Activated gamma-delta T cell treated with anti-CD3 and anti-CD28 coated beads, Interleukin-2, amount 50 U/mL, for 16 hours (primary cell): ENCODE data around the gene LRMDA.

ENCODE experiments used
- DNase-seq: peaks from one replicate; pipeline ENCODE4 v3.0.0-alpha.2; 2020; ENCODE audit warnings: low read depth

The LRMDA gene

DNA sequence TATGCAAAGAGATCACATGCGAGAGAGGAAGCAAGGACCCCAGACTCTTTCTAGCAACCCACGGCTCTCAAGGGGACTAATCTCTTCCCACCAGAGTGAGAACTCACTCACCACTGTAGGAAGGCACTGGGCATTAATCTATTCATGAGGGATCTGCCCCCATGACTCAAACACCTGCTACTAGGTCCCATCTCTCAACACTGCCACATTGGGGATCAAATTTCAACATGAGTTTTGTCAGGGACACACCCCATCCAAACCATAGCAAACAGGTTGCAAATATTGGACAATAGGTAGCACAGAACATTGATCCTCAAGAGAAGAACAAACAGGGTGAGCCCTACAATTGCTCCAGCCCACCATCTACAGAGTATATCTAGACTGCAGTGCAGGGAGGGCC lies 740.6 kb downstream of the LRMDA start:
- no peak for DNase-seq

DNA sequence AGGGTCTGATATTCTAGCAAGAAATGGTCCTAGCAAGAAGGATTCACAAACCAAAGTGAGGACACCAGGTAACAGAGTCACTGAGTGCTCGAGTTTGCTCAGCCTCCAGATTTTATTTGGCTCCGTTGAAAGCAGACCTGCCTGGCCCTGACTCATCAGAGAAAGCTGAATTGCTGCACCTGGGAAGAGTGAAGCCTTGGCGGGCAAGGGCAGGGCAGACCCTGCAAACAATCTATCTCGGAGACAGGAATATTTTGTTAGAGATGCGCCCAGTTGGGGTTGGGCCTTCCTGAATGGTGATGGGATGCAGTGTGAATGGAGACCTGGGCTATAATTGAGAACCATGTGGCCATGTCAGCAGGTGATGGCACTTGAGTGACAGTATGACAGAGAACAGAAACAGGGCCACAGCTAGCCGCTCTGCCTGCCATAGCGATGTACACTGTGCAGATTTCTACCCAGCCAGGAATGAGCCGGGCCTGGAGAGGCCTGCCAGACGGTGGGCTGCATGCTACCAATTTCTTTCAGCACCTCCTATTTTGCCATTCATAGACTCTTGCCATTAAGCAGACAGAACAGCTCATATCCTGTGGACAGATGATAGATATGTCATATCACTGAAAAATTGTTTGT lies 744.2 kb downstream of the LRMDA start:
- DNase-seq: no peak

DNA sequence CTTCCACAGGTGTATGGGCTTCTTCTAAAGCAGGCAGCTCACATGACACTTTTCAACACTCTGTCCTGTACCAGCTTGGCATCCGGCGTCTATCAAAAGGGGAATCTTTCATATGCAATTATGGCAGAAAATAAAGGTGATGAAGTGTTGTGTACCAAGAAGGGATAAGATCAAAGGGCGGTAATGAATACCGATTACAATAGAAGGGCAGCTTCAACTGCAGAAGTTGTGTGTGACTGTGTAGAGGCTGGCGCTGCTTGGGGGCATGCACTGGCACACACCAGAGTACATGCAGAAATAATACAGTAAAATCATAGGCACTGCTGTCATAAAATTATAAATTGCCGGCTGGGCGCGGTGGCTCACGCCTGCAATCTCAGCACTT lies 744.7 kb downstream of the LRMDA start:
- DNase-seq: no peak

DNA sequence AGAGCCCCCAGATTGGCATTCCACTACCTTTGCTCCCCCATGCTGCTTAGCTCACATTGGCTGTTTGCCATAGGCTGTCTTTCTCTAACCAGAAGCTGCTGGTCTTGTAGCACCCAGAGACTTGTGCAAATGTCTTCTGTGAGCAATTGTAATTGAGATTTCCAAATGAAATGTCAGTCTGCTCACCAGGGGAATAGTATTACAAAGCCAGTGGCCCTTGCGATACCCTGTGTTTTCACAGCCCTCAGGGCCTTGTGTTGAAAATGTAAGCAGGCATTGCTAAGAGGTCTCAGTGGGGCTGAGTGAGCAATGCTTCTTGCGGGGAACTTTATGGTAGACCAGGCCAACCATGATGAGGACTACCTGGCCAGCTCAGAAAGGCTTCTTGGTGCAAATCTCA lies 746.5 kb downstream of the LRMDA start:
- DNase-seq: no peak

DNA sequence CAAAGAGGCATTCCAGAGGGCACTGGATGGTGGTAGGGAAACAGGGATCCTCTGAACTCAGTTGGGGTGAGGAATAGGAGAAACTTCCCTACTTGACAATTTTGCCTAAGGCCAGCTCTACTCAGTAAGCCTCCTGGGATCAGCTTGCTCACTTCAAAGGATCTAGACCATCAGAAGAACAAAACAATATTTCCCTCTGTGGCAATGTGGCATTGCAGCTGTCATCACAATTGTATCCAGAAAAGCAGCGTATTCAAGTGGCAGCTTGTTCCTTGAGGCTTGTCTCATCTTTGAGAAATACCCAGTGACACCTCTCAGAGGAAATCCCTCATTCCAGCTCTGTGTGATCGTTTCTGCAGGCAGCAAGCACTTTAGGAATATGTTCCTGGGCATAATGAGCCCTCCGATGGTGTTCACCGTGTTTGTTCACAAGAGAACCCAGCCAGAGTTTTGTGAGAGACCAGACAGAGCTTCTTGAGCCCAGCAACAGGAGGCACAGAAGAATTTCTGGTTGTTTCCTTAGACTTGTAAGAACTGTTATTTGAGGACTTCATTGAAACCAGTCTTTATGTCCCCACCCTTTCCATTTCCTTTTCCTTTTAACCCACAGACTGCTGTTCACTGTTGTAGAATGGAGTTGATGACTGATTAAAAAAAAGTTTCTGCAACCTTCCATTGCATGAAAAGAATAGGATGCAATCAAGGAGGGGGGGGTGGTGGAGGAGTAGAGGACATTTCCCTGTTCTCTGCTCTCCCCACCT lies 747.3 kb downstream of the LRMDA start:
- no peak for DNase-seq

DNA sequence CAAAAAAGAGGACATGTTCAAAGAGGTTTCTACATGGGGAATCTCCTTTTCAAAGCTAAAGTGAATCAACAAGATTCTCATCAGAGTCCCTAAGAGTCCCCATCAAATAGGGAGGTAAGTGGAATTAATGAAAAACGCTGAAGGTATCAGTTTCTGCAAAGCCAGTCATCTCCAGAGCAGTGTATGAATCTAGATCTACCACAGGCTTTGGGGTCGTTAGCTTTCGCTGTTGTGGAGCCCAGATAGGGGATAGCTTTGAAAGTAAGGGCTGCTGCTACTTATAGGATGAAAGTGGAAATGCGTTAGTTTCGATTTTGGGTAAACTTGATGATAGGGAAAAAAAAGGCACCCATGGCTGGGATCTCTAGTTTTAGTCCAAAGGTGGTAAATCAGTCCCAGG lies 748.4 kb downstream of the LRMDA start:
- DNase-seq: no peak

DNA sequence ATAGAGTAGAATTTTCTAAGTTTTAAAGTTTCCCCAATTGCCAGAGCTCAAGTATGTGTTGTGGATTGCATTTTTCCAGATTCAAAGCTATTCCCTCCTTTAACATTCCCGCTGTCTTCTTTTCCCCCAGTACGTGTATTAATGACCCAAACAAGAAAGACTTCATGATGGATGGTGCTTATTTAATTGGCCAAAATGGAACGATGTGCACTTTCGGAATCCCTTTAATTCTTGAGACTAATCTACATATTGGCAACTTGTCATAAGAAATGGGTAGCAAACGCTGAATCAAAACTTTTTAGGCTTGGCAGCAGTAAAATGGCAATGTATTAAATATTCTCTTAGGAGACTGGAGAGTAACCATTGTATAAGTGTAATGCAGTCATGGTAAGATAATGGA lies 753.2 kb downstream of the LRMDA start:
- DNase-seq: no peak

DNA sequence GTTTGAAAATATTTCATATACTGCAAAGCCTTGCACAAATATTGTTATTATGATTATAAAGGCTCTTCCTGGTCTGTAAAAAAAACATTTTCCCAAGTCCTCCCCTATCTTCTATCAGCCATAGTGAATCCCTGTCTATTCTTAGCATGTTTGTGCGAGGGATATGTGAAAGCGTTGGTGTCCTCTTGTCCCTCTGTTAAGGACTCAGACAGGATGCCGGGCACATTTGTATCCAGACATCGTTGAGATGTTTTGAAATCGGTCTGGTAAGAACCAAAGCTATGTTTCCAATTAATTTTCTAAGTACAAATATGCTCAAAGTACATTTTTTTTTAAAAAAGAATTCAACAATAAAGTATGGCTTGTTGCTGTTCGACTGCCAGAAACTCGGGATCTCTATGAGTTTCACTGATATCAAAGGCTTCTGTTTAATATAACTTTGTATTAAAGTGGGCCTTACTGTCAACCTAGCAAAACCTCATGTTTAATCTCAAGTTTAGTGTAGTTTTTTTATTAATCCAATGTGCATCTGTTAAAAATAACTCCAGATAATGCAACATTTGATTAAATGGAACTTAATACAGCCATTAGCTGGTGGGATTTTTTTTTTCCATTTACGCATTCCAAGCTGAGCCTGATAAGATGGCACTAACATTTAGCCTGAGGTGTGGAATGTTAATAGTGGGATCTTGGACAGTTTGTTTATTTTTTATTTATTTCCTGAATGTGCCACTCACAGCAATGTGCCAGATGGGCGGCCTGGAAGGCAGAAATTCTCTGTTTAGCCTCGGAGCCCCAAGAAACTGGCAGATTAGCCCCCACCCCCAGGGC lies 754.3 kb downstream of the LRMDA start:
- no peak for DNase-seq

DNA sequence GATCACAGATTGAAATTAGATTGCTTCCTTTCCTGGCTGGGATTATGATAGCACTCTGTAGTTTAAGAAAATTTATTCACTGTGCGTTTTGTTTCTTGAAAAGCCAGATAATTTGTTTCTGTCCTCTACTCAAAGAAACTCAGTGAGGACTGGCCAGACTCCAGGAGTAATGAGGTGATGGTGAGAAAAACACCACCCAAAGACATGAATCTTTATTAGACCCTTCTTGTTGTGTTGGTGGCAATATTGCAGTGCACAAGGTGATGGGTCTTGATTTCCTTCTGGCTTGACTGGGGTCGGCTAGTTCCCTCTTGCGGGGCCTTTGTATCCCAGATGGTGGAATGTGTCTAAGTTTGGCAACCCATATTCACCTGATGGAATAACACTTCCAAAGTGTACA lies 756.8 kb downstream of the LRMDA start:
- no peak for DNase-seq

DNA sequence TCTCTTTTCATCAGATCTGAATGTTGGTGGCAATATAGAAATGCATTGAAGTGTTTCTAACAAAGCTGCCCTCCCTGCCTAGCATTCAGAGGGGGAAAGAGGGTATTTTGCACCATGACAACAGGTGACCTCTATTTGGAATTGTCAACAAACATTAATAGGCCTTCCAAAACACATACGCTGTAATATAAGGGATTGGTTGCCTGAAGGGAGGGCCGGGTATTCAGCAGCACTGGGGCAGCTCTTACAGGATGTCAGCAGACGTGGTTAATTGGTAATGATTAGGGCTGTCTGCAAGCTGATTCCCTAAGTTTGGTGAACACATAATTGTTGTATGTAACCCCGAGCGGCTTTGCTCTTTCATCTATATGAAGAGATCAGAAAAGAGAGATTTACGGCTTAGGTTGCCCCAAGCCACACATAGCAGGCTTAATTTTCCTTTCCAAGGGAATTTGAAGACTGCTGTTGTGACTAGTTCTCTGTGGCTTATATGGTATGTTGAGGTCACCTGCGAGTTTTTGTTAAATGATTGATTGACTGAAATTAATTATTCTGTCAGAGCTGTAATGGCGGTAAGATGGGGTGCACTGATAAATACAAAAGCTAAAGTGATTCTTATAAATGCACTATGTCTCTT lies 759.3 kb downstream of the LRMDA start:
- no peak for DNase-seq

DNA sequence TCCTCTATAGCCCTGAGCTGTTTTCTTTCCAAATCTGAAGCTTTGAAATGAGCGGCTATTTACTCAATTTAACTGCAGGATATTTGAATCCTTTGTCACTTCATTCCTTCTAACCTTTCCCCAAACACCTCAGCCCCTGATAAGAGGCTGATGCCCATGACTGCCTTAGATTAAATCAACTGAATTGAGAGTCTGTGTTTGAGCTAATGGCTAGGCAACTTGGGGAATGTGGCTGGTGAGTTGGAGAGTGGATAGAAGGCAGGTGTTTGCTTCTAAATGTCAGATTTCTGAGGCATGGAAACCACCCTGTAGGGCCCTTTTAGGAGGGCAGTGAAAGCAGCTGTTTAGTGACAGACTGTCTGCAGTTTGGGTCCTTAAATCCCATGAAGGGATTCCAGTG lies 759.9 kb downstream of the LRMDA start:
- no peak for DNase-seq

DNA sequence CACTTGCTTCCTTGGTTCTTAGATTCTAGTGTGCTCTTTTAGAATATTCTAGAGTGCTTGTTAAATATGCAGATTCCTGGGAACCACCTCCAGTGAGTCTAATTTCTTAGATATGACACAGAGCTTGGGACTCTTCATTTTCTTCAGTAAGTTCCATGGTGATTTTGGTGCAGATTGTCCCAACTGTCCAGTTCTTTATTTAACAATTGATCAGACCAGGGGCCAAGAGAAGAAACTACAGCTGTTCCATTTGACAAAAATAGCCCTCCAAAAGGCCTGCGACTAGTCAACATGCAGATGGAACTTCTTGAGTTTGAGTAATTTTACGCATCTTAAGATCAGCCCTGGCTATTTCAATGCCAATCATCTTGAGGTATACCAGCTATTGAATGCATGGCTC lies 760.7 kb downstream of the LRMDA start:
- no peak for DNase-seq

DNA sequence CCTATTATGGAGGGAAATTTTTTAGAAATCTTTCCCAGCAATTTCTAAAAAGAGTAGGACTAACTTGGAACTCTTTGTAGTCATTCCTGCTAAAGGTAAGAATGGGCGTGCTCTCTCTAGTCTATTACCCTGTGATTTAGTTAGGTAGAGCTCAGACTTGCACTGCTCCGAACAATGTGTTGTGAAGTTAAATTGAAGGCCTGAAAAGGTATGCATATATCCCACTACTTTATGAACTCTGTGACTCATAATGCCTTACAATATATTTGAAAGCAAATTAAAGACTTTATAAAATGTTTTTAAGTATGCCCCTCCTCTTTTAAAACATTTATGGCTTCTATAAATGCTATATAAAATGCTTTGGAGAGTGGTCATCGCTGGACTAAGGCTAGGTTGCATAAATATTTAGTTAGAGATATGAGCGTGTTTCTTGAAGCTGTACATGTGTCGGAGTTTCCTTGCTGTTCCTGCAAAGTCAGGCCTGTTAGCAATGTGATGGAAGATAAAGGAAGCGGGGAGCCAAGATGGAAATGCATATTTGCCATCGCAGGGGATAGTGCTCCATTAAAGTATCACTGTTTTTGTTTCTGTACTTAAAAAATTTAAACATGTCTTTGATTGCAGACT lies 761.4 kb downstream of the LRMDA start:
- no peak for DNase-seq

DNA sequence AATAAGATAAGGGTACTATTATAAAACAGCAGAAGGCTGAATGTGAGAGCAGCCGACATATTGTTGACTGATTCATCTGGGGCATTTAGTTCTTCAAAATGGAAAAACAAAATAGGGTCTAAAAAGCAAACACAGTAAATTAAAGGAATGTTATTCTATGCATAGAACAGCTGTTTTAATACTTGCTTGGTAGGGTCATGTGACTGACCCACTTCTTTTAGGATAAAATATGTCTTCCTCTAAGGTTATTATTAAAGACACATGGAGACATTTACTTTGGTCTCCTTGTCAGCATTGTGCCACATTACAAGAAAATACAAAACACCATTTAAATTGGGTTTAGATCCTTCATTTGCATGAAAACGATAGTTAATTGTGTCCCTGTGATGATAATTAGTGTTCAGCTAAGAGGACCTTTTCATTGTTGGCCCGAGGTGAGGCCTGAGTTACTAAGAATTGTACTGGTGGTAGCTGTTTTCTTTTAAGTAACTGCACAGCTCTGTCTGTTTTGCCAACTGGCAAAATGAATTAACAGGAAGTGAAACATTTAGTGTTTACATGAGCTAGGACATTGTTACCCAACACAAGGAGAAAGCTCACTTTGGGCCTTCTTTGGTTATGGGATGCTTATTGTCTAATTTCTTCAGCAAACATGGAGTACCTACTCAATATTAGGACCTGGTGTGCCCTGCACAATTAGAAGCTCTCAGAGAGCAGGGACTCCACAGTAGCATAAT lies 764.4 kb downstream of the LRMDA start:
- no peak for DNase-seq

DNA sequence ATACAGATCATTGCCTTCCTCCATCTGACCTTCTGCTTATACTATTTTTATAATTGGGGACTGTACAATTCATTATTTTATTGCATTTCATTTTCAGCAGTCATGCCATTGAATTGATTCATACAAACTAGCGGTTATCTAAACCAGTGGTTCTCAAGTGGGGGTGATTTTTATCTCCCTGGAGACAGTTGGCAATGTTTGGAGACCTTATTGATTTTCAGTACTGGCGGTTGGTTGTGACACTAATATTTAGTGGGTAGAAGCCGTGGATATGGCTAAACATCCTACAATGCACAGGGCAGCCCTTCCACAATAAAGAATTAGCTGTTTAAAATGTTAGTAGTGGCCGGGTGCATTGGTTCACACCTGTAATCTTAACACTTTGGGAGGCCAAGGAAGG lies 765.9 kb downstream of the LRMDA start:
- no peak for DNase-seq

DNA sequence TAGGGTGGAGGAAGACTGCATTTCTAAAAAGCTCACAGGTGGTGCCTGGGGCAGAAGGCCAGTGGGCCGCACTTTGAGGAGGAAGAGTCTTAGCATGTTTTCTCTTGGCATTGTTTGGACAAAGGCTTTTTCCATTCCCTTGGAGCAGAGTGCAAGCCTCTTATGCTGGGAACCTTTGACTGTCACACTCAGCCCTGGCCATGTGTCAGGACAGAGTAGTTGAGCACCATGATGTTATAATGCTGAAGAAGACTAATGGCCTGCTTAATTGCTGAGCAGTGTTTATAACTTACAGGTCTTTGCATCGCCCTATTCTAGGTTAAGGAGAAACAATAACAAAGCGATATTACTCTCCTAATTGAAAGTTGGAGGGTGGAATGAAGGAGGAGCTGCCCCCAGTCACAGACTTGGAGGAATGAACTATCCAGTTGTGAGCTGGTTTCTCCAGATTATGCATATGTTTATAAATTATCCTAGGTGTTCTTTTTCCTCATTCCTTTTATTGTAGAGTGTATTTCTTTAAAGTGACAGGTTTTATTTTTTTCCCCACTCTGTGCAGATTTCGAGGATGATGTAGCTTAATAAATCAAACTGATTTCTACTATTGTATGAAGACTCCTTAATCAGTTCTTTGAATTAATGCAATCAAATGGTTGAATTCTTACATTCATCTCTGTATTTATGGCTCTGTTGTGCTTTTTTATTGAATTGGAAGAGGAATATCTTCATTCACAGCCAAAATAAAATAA lies 767.0 kb downstream of the LRMDA start:
- DNase-seq: no peak

DNA sequence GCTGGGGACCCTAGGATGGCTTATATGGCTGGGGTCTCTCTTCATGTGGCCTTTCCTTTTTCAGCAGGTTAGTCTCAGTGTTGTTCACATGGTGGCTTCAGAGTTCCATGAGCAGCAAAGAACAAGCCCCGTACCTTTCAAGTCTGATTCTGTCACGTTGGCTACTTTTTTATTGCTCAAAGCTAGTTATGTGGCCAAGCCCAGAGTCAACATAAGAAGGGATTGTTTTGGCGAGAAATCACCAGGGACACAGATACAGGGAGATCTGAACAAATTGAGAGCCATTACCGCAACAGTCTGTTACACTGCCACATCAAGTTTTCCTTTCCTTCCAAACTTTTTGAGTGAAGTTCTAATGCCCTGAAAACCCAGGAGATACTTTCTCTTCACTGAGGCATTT lies 770.5 kb downstream of the LRMDA start:
- DNase-seq: no peak

DNA sequence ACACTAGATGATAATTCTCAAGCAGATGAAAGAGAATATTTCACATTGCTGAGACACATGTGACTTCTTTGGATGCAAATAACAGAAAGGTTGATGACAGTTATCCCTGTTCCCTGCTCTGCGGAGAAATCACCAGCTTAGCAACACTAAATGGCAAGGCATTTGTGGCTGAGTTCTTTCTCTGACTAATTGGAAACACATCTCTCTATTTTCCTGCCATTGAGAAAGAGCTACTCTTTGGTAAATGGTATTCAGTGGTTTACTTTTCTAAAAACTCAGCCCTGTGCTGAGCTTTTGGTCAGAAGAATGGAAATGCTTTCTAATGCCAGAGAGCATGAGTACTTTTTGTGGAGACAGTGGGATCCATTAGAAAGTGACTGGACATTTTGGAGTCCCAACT lies 771.4 kb downstream of the LRMDA start:
- no peak for DNase-seq

DNA sequence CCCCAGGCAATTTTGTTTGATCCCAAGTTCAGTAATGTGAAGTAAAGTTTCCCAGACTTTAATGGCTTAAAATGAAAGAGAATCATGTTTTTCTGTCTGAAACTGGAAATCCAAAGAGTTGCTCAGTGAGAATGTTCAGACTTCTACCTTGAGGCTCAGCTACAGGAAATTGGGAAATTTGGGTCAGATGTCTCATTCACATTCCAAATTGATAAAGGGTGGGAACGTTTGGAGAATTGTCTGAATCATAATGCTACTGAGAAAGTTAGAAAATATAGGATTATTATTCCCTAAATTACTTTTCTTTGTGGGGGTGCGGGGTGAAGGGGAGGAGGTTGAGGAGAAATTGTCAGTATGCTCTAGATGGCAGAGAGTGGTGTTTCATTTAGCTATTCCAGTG lies 773.9 kb downstream of the LRMDA start:
- DNase-seq: no peak

DNA sequence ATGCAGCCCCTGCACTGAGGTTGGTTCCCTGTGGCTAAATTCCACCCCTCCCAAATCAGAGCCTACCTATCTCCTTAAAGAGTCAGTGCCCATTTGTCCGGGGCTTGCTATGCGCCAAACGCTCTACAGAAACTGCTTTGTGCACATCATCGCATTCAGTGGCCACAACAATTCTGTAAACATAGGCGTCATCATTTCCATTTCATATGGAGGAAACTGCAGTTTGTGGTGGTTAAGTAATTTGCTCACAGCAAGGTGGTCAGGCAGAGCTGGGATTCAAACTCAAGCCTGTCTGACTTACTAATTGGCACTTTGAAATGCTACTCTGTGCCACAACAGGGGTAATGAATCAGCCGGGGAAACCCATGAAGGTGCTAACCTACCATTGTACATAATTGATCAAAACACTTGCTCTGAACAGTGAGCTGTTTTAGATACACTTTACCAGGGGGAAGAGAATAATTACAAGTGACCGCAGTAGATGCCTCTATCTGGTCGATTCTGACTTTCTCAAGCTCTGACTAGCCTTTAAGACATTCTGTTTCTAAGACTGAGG lies 775.5 kb downstream of the LRMDA start:
- DNase-seq: no peak

DNA sequence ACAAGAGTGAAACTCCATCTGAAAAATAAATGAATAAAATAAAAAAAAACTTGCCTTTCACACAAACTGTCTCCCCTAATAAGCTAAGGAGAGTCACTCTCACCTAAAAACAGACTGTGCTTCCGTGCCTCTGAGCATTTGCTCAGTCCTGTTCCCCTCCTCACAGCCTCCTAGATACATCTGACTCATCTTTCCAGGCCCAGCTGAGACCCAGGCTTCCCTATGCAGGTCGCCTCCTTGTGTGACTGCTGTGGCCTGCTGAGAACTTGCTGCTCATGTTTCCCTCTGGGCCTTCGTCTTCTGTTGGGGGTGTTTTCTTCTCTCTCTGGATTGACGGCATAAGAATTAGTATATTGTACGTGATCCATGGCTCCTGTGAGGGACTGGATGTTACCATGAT lies 777.7 kb downstream of the LRMDA start:
- DNase-seq: no peak
